NCI-H1694 treated with DMSO at 0.1 percent for 48 hours (cell line): ENCODE measurements around the gene GARRE1.
"Not testable (repeated sequence)": the region's sequence is repeated elsewhere in the genome, so short reads cannot be mapped to it uniquely, and the experiment has no call there.

Source experiments
- DNase-seq: peaks from one replicate; lab custom pipeline; 2025; lab: John Stamatoyannopoulos, UW

GARRE1 gene

DNA sequence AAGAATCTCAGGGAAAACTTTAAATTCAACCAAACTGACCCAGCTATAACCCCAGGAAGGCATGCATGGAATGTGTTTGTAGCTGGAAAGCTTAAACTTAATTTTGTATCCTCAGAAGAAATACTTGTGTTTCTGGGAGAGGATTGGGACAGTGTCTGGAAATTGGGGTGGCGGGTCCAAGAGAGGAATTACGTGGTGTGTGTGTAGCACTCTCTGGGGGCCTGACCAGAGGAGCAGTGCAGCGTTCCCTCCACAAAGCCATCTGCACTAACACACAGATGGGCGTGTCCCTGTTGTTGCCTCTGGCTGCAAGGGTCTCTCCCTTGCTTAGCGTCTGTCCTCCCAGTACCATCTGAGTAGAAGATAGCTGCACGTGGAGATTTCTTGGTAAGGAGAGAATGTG is 6.4 kb downstream of the GARRE1 start:
- DNase-seq, result no peak

DNA sequence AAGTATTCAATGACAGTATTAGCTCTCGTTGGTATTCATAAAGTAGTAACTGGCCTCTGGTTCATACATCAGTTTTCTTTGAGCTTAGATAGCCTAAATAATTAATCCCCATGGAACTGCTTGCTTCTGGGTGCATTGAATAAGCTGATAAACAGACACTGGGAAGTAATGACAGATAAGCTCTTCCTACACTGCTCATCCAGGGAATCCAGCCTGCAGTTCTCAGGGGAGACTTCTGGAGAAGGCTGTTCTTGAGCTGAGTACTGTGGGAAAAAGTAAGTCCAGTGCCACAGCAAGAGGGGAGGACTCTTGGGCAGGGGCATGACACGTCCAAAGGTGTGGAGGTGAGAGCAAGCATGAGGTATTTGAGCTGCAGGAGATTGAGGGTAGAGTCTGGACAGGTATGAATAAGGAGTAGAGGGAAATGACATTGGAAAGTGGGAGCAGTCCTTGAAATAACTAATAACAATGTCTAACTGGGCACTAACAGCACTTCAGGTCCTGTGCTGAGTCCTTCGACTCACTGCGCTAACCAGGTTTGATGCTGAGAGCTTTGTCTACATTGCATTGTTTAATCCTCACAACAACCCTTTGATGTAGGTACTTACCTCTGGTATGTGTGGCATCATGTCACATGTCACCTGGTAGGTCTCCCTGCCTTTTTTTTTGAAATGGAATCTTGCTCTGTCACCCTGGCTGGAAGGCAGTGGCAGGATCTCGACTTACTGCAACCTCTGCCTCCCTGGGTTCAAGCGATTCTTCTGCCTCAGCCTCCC is 7.2 kb downstream of the GARRE1 start:
- no peak for DNase-seq

DNA sequence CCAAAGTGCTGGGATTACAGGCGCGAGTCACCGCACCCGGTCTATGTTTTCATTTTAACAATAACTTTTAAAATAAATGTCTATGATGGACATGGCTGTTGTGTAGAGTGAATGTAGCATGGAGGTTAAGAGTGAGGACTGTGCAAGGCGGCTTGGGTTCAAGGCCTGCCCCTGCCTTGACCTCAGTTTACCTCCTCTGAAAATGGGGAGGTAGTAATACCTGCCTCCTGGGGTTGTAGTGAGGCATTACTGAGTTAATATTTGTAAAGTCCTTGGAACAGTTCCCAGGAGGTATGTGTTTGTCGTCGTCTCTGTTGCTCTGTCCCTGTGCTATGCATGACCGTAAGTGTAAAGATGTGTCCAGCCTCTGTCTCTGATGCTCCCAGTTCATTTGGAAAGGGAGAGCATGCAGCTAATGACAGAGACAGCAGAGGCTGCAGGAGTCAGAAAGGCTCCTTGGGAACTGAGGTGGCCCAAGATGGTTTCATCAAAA is 9.4 kb downstream of the GARRE1 start:
- no peak for DNase-seq

DNA sequence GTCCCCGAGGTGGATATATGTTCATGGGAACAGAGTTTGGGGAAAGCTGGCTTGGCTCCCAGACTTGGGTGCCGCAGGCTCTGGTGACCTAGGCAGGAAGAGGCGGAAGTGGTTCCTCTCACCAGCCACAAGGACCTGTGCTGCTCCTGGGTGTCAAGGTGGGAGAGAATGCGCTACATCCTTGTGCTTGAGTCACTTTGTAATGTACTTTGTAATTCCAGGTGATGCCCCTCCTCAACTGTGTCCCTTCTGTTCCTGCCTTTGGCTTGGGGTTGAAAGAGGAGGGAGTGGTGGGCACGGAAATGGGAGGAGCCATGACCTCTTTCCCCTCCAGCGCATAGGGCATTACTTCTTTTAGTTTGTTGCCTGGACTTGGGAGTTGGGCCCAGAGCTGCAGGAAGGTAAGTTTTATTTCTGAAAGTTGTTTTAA is 10.9 kb downstream of the GARRE1 start:
- no peak for DNase-seq

DNA sequence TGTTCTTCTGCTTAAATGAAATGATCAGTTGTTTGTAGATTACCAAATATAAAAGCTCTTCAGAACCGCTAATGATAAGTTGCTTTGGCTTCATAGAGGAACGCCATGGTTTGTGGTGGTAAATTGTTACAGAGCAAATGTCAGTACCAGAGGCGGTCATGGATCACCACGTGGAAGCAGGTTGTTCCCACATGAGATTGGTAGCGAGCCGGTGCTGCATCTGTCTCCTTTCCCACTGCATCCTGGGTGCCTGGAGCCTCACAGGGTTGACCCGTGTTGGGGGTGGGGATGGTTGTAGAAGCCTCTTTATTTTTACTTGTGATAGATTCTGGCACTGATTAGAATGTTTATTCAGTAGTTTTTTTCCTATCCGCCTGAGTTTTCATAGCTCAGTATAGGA is 14.7 kb downstream of the GARRE1 start:
- DNase-seq, result no peak

DNA sequence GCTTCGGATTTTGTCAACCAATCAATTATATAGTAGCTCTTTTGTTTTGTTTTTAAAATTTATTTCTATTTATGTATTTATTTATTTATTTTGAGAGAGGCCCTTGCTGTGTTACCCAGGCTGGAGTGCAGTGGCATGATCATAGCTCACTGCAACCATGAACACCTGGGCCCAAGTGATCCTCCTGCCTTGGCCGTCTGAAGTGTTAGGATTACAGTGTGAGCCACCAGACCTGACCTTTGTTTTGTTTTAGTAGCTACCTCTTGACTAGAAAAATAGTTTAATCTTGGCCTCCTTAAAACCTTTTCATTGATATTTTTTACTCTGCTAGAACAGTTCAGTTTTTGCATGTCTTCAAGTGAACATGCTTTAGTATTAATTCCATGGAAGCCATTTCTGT is 15.1 kb downstream of the GARRE1 start:
- no peak for DNase-seq

DNA sequence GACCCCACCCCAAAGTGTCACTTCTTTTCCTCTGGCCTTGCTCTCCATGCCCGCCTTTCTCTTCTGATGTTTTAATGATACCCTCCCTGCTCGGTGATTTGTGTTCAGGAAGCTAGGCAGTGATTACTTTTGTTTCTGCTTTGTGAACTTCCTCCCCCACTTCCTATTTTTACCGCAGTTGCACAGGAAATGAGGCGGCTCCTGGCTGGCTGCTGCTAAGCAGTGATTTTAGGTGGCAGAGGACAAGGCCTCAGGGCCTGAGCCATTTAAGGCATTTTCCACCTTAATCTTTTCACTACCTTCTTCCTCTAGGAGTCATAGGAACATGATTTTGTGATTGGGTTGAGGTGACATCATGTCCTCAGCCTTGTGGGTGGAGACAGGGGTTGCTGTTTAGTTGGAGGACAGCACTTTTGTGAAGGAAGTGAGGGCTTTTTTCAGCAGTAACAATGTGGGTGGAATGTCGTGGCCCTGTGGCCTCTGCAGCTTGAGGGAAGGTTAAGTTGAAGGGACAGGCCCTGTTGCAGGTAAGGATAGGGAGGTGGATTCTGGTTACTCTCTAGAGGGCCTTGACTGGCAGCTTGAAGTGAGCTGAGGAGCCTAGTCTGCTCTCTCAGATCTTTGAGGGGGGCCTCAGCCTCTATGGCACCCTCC is 15.7 kb downstream of the GARRE1 start:
- no peak for DNase-seq

DNA sequence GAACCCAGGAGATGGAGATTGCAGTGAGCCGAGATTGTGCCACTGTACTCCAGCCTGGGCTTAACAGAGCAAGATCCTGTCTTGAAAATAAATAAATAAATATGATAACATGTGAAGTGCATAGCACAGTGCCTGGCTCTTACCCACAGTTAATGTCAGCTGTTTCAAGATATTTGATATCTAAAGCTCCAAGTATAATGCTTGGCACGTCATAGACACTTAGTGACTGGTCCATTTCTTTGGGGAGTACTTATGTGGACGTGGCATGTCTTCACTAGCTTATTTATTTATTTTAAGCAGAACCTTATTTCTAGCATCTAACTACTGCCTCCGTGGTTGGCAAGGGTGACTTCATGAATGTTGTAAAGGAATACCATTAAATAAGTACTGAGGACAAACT is 18.8 kb downstream of the GARRE1 start:
- no peak for DNase-seq

DNA sequence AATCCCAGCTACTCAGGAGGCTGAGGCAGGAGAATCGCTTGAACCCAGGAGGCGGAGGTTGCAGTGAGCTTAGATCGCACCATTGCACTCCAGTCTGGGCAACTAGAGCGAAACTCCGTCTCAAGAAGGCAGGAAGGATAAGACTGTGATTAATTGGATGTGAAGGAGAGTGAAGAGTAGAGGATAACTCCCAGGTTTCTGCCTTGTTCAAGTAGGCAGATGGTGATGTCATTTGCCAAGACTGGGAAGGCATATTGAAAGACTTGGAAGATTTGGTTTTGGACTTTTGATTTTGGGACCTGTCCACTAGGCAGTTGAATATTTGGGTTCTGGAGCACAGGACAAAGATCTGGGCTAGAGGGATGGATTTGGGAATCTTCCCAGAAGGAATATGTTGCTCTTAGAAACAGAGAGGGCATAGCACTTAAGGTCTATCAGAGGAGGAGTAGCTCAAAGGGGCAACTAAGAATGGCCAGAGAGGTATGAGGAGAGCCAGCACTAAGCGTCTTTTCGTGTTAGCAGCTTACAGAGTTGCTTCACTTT is 20.0 kb downstream of the GARRE1 start:
- DNase-seq, result no peak

DNA sequence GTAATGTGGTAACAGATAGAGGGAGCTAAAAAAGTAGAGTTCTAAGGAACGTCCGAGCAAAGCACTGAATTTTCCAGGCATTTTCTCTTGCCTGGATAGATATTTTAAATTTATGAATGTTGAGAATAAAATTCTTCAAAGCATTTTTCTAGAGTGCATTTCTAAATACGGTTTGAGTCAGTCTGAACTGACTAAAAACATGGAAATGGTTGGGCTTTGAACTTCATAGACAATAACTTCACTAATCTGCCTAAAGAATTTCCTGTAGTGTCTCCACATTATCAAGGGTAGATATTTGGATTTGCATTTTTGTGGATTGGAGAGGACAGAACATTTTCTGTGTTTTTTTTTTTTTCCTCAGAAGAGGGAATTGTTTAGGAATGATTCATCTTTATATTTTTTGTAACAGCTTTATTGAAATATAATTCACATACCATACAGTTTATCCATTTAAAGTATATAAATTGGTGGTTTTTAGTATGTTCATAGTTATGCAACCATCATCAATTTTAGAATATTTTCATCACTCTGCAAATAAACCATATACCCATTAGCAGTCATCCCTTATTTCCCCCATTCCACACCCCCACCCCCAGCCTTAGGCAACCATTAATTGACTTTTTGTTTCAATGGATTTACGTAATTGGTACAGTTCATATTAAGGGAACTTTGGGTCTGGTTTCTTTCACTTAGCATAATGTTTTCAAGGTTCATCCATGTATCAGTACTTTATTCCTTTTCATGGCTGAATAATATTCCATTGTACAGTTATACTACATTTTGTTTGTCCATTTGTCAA is 20.7 kb downstream of the GARRE1 start:
- DNase-seq, result no peak

DNA sequence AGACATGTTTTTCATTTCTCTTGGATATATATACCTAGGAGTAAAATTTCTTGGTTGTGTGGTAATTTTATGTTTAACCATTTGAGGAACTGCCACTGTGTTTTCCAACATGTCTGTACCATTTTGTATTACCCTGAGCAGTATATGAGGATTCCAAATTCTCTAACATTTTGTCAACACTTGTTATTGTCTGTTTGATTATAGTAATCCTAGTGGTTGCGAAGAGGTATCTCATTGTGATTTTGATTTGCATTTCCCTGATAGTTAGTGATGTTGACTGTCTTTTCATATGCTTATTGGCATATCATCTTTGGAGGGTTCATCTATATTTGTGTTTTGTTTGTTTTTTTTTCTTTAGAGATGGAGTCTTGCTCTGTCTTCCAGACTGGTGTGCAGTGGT is 21.4 kb downstream of the GARRE1 start:
- DNase-seq, result no peak

DNA sequence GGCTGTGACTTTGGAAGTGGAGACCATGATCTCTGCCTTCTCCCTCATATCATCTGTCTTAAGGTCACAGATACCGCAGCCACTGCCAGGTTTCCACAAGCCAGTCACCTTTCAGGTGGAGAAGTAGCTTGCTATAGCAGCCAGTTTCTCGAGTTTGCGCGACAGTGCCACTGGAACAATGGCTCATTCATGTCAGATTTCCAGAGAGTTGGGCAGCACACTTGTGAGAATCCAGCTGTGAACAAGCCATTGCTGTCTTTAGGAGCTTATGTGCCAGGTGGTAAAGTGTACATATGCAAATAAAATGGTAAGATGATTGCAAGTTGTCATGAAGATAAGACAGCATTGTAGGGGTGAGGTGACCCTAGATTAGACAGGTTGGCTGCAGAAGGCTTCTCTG is 22.3 kb downstream of the GARRE1 start:
- DNase-seq, result no peak

DNA sequence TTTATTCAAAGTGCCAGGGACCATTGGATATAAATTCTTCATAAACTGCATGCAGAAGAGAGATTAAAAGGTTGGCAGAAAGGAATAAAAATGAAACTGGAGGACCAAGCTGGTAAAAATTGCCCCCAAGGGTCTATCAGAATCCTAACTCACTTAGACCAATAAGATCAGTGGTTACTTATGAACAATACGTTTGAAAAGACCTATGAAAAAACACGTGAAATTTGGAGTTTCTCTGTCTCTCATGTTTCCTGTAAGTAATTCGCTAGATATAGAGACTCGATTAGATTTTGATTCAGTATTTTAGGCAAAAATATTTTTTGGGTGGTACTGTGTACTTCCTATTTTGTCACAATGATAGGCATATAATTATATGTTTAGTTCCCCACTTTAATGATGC is 22.9 kb downstream of the GARRE1 start:
- no peak for DNase-seq

DNA sequence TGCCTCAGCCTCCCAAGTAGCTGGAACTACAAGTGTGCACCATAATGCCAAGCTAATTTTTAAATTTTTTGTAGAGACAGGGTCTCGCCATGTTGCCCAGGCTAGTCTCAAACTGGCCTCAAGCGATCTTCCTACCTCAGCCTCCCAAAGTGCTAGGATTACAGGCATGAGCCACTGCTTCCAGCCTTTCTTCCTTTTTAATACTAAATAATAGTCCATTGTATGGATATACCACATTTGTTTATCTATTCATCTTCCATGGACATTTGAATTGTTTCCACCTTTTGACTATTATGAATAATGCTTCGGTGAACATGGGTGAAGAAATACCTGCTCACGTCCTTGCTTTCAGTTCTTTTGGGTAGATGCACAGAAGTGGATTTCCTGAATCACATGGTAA is 24.4 kb downstream of the GARRE1 start:
- DNase-seq, result no peak

DNA sequence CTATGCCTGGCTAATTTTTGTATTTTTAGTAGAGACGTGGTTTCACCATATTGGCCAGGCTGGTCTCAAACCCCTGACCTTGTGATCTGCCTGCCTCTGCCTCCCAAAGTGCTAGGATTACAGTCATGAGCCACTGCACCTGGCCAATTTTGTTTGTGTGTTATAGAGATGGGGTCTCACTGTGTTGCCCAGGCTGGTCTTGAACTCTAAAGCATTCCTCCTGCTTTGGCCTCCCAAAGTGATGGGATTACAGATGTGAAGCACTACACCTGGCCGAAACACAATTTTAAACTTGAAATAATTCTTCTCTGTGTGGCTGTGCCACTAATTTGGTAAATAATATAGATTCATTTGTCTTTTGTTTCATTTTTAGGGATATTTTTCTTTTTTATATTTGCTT is 27.1 kb downstream of the GARRE1 start:
- DNase-seq, result not testable (repeated sequence)

DNA sequence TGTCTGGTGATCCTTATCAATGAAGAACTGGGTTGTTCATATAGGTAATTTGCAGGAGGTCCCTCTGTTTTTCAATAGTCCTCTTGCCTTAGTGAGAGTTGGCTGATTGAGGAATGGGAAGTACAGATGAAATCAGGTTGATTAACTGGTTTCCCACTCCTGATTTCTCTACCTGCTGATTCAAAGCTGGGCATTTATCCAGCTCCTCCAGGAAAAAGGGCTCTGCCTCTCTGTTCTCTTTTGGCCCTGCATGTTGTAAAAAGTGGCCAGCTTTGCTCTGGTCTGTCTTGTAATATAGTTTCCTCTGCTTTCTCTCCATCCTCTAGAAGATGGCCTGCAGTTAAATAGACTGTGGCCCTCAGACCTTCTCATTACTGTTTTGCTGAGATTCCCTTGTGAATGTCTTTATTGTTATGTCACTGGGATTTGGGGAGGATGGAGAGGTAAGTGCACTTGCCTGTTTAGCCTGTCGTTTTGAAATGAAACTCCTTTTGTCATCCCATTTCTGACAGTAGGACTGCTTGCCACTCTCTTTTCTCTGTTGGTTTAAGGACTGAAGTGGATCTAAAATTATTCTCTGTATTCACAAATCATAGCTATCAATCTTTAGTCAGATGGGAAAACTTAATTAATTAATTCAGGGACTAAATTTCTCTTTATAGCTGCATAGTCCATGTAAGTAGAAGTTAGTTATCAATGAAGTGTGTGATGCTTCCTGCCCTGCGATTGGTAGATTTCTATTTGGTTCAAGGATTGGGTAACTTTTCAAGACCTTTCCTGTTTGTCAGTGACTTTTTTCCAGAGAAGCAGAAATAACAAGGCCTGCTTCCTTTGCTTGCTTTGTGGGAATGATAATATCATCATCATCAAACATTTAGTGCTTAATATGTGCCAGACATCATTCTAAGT is 28.5 kb downstream of the GARRE1 start:
- DNase-seq, result no peak

DNA sequence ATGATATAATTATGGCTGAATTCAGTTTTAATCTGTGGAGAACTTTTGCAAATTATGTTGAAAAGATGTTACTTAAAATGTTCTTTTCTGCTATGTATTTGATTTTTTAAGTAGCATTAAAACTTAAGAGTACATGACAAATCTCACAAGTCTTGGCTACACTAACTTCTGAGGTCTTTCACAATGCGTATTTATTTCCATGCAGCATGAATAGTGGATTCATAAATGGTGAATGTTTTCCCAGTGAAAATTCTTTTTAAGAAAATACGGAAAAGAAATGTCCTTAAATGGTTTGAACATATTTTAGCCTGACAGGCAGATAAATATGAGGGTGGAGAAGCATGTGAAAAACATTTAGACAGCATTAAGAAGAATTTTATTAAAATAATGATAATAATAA is 30.2 kb downstream of the GARRE1 start:
- DNase-seq, result no peak

DNA sequence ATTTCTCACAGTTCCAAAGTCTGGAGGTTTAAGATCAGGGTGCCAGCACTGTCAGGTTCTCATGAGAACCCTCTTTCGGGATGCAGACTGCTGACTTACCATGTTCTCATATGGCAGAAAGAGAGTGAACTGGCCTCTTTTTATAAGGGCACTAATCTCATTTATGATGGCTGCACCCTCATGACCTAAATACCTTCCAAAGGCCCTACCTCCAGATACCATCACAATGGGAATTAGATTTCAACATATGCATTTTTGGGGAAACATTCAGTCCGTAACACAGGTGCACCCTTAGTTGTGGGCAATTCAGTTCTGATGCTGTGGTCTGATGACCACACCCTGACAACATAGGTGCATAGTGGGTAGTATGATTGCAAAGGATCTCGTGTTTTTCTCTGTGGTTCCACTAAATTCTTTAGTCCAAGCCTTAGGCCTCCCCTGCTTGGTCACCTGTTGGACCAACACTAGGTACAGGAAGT is 33.3 kb downstream of the GARRE1 start:
- no peak for DNase-seq

DNA sequence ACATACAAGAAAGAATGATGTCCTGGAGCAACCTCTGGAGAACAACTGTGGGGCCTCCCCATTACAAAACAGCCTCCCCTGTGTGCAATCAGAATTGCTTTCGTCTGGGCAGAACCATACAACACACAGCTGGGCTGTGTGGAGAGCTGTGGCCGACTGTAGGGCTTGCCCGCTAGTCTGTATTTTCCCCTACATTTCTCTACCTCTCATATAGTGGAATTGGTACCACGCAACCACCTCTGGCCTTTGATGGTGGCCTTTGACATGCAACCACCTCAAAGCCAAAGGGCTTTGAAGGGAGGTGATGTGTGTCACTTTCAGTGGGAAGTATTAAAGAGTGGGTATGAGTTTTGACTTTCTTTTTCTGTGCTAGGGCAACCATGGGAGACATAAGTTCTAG is 34.0 kb downstream of the GARRE1 start:
- DNase-seq, result no peak

DNA sequence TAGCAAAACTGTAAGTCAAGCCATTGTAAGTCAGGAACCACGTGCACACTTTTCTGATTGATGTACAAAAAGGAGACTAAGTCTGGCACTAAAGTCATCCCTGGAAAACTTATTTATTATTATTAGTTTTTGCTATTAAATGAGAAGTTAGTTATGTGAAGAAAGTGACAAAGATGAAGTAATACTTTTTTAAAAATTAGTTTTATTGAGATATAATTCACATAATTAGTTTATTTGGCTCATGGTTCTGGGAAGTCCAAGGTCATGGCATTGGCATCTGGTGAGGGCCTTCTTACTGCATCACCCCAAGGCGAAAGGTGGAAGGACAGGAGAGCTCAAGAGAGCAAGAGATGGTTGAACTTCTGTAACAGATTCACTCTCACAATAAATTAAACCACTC is 36.9 kb downstream of the GARRE1 start:
- DNase-seq, result no peak

DNA sequence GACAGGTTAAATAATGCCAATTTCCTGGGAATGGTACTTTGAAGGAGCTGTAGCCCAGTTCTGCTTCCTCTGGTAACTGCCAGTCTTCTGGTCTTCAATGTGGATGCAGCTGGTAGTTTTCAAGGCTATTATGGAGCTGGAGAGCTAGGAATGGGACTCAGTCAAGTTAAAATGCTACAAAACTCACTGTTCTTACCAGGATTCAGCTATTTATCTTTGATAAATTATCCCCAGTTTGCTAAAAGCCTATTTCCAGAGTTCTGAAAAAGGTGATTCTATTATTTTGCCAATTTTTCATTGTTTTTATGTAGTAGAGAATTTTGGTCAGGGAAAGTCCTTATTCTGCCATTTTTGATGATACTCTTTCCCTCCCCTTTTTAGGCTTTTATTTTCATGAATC is 40.7 kb downstream of the GARRE1 start:
- DNase-seq, result no peak
